HEK293 (cell line): ENCODE results near the gene NPR3.

Experiments
- CTCF ChIA-PET: fragments of 350-600 bp; formaldehyde crosslinking; extraction: SDS; loops from one replicate; lab custom pipeline; 2021; ENCODE audit warnings: antibody characterized with exemption; lab: Yijun Ruan, JAX
- POLR2A ChIA-PET: fragments of 300-600 bp; formaldehyde crosslinking; extraction: SDS; loops from one replicate; lab custom pipeline; 2020; ENCODE audit warnings: antibody characterized with exemption, inconsistent platforms; lab: Yijun Ruan, JAX
- H3K27ac ChIP-seq: fragments of 200-500 bp; sonication (Bioruptor generic); 2 replicates; pipeline ENCODE4 v1.5.1; 2014; ENCODE audit warnings: low read depth, low read length, control low read depth, inconsistent platforms; ENCODE audit errors: extremely low read depth
- H3K36me3 ChIP-seq, 2 experiments: fragments of 200-500 bp in 1 of 2; sonication (Bioruptor generic) in 1 of 2; 1 replicate in 1 of 2; 2 replicates in 1 of 2; pipeline ENCODE4 v1.5.1; 2014 to 2017; ENCODE audit warnings: inconsistent platforms in 2 of 2, low read length in 2 of 2; ENCODE audit not compliant: control insufficient read depth in 2 of 2, insufficient read depth in 1 of 2
- H3K4me1 ChIP-seq: fragments of 200-500 bp; sonication (Bioruptor generic); 2 replicates; pipeline ENCODE4 v1.5.1; 2014; ENCODE audit warnings: mild to moderate bottlenecking, low read length, inconsistent platforms; ENCODE audit not compliant: control insufficient read depth, insufficient read depth
- H3K4me3 ChIP-seq: 2 replicates; pipeline ENCODE4 v1.5.1; 2011; ENCODE audit warnings: low read depth, mild to moderate bottlenecking, control low read depth, low read length, moderate library complexity
- H3K9me3 ChIP-seq: fragments of 200-500 bp; sonication (Bioruptor generic); 2 replicates; pipeline ENCODE4 v1.5.1; 2014; ENCODE audit warnings: low read depth, low read length, inconsistent platforms; ENCODE audit not compliant: control insufficient read depth, insufficient read depth
- HOXA7 ChIP-seq: sonication (generic); formaldehyde crosslinking; IDR thresholded peaks from 2 replicates; pipeline ENCODE4 v1.8.1; 2022; ENCODE audit warnings: missing genetic modification reagents, borderline replicate concordance
- KLF7 ChIP-seq: fragments of 450-650 bp; formaldehyde crosslinking; IDR thresholded peaks from 2 replicates; pipeline ENCODE4 v1.5.1; 2016; ENCODE audit warnings: missing biosample characterization, missing genetic modification characterization, borderline replicate concordance
- PRDM2 ChIP-seq: fragments of 450-650 bp; formaldehyde crosslinking; IDR thresholded peaks from 2 replicates; pipeline ENCODE4 v1.5.1; 2016; ENCODE audit warnings: missing biosample characterization, missing genetic modification characterization, borderline replicate concordance
- RBAK ChIP-seq: fragments of 450-650 bp; formaldehyde crosslinking; IDR thresholded peaks from 2 replicates; pipeline ENCODE4 v1.5.1; 2016; ENCODE audit warnings: missing biosample characterization, missing genetic modification characterization
- SP7 ChIP-seq: fragments of 450-650 bp; formaldehyde crosslinking; IDR thresholded peaks from 2 replicates; pipeline ENCODE4 v1.5.1; 2016; ENCODE audit warnings: missing biosample characterization, missing genetic modification characterization
- WT1 ChIP-seq: fragments of 450-650 bp; formaldehyde crosslinking; IDR thresholded peaks from 2 replicates; pipeline ENCODE4 v1.5.1; 2016; ENCODE audit warnings: missing biosample characterization, missing genetic modification characterization
- ZFP37 ChIP-seq: fragments of 450-650 bp; formaldehyde crosslinking; IDR thresholded peaks from 2 replicates; pipeline ENCODE4 v1.5.1; 2016; ENCODE audit warnings: missing biosample characterization, missing genetic modification characterization
- ZNF10 ChIP-seq: fragments of 450-650 bp; formaldehyde crosslinking; IDR thresholded peaks from 2 replicates; pipeline ENCODE4 v1.5.1; 2017; ENCODE audit warnings: missing biosample characterization, missing genetic modification characterization
- ZNF112 ChIP-seq: fragments of 450-650 bp; formaldehyde crosslinking; IDR thresholded peaks from 2 replicates; pipeline ENCODE4 v1.5.0; 2017; ENCODE audit warnings: missing biosample characterization, missing genetic modification characterization
- ZNF16 ChIP-seq: fragments of 450-650 bp; formaldehyde crosslinking; IDR thresholded peaks from 2 replicates; pipeline ENCODE4 v1.5.1; 2016; ENCODE audit warnings: low read depth, missing biosample characterization, missing genetic modification characterization
- ZNF223 ChIP-seq: fragments of 450-650 bp; formaldehyde crosslinking; IDR thresholded peaks from 2 replicates; pipeline ENCODE4 v1.5.1; 2016; ENCODE audit warnings: missing biosample characterization, missing genetic modification characterization
- ZNF248 ChIP-seq: fragments of 450-650 bp; formaldehyde crosslinking; IDR thresholded peaks from 2 replicates; pipeline ENCODE4 v1.5.1; 2017; ENCODE audit warnings: missing biosample characterization, missing genetic modification characterization
- ZNF280C ChIP-seq: fragments of 450-650 bp; formaldehyde crosslinking; IDR thresholded peaks from 2 replicates; pipeline ENCODE4 v1.5.1; 2016; ENCODE audit warnings: missing biosample characterization, missing genetic modification characterization
- ZNF280D ChIP-seq: fragments of 450-650 bp; formaldehyde crosslinking; IDR thresholded peaks from 2 replicates; pipeline ENCODE4 v1.5.1; 2016; ENCODE audit warnings: missing biosample characterization, missing genetic modification characterization
- ZNF324 ChIP-seq: fragments of 450-650 bp; formaldehyde crosslinking; IDR thresholded peaks from 2 replicates; pipeline ENCODE4 v1.5.1; 2016; ENCODE audit warnings: missing biosample characterization, missing genetic modification characterization
- ZNF510 ChIP-seq: fragments of 450-650 bp; formaldehyde crosslinking; IDR thresholded peaks from 2 replicates; pipeline ENCODE4 v1.5.1; 2018; ENCODE audit warnings: mild to moderate bottlenecking, missing genetic modification characterization, missing biosample characterization; ENCODE audit not compliant: insufficient replicate concordance
- ZNF544 ChIP-seq: fragments of 450-650 bp; formaldehyde crosslinking; IDR thresholded peaks from 2 replicates; pipeline ENCODE4 v1.5.0; 2017; ENCODE audit warnings: missing biosample characterization, missing genetic modification characterization
- ZNF621 ChIP-seq: fragments of 450-650 bp; formaldehyde crosslinking; IDR thresholded peaks from 2 replicates; pipeline ENCODE4 v1.5.1; 2017; ENCODE audit warnings: missing biosample characterization, missing genetic modification characterization
- ZNF629 ChIP-seq: fragments of 450-650 bp; formaldehyde crosslinking; IDR thresholded peaks from 2 replicates; pipeline ENCODE4 v1.5.1; 2017; ENCODE audit warnings: missing biosample characterization, missing genetic modification characterization
- ZNF670 ChIP-seq: fragments of 450-650 bp; formaldehyde crosslinking; IDR thresholded peaks from 2 replicates; pipeline ENCODE4 v1.5.1; 2016; ENCODE audit warnings: missing biosample characterization, missing genetic modification characterization, low read depth
- ZNF704 ChIP-seq: fragments of 450-650 bp; formaldehyde crosslinking; IDR thresholded peaks from 2 replicates; pipeline ENCODE4 v1.5.1; 2016; ENCODE audit warnings: missing biosample characterization, missing genetic modification characterization
- ZNF76 ChIP-seq: fragments of 450-650 bp; formaldehyde crosslinking; IDR thresholded peaks from 2 replicates; pipeline ENCODE4; 2016; ENCODE audit warnings: low read depth, missing biosample characterization, missing genetic modification characterization, borderline replicate concordance
- ZNF785 ChIP-seq: fragments of 450-650 bp; formaldehyde crosslinking; IDR thresholded peaks from 2 replicates; pipeline ENCODE4 v1.5.1; 2016; ENCODE audit warnings: missing biosample characterization, missing genetic modification characterization

The NPR3 gene

GRCh38 chr5:32786311-32786710, 75.2 kb downstream of the NPR3 start (continued):
- TF ChIP-seq WT1 = no peak
- TF ChIP-seq HOXA7 = no peak
- no peak for TF ChIP-seq ZNF544 (tag by site-specific recombination)
- no peak for TF ChIP-seq ZNF621 (tag by site-specific recombination)
- no peak for TF ChIP-seq RBAK (tag by site-specific recombination)
- TF ChIP-seq ZFP37 (tag by site-specific recombination) = no peak
- no peak for TF ChIP-seq ZNF670 (tag by site-specific recombination)
- no peak for TF ChIP-seq ZNF280D (tag by site-specific recombination)
- no peak for TF ChIP-seq ZNF112 (tag by site-specific recombination)
- TF ChIP-seq KLF7 (tag by site-specific recombination) = no peak

GRCh38 chr5:32790411-32790951, 79.4 kb downstream of the NPR3 start:
- no peaks in the 10 kb centered on the region for H3K36me3 ChIP-seq
- H3K27ac ChIP-seq = no peak overlapping the region
- ChIA-PET CTCF (interaction anchor here (0.6 to 1.2 kb wide), 4 partner anchors 81 to 410 kb away, joined by 3 to 8 read pairs (median 3); no protein-coding TSS in a partner anchor), POLR2A (interaction anchor here (0.5 kb wide), 1 partner anchor 30 kb away, joined by 5 read pairs; no protein-coding TSS in a partner anchor)
- no peaks in the 10 kb centered on the region for H3K9me3 ChIP-seq
- no peak overlapping the region for H3K4me3 ChIP-seq
- no peaks in the 10 kb centered on the region for H3K4me1 ChIP-seq
- TF ChIP-seq HOXA7 (no peak), SP7 (tag by site-specific recombination) (no peak), ZNF704 (tag by site-specific recombination) (no peak), ZNF280C (tag by site-specific recombination) (no peak), WT1 (no peak), ZNF324 (tag by site-specific recombination) (no peak), ZNF248 (no peak), ZNF16 (tag by site-specific recombination) (no peak), ZNF223 (tag by site-specific recombination) (no peak), ZNF785 (tag by site-specific recombination) (no peak), ZNF76 (tag by site-specific recombination) (no peak), PRDM2 (tag by site-specific recombination) (no peak), ZNF10 (tag by site-specific recombination) (no peak), ZNF510 (no peak), ZNF629 (tag by site-specific recombination) (no peak)
